Spleen (tissue), 10 donors: ENCODE measurements around the gene DMPK. TPM values are rescaled to one million over a fixed set of nuclear protein-coding genes. Genes with fewer than 3 reads are reported as not detected.

ENCODE experiments used
- polyA plus RNA-seq, 3 donors: library from polyadenylated mRNA; stranded (reverse); fragments of 200-250 nt; gene quantifications; one replicate each; pipeline ENCODE4 v1.2.1, GENCODE V29; 2013
- total RNA-seq, 7 donors: library from RNA; depleted of rRNA in 3 of 7; stranded (reverse); fragments of >200 nt in 3 of 7; fragmentation: NEBNext Ultra II Directional in 4 of 7; extraction: Animal tissue kit (Norgen Biotek cat#: 25700) in 4 of 7; gene quantifications; one replicate each; pipeline versions ENCODE4 v1.1.0 to v1.2.1, GENCODE V29; 2016 to 2021
- donor health status: healthy with polysubstance abuse.
- donor health status: DM: no; HTN: no; CAD: no; lungs with moderate emphysema.
- donor health status: DM: no; HTN: no; CAD: no.
- donor health status: Bipolar disorder and iron deficiency.
- donor health status: healthy.
- donor health status: DM: no; HTN: no; CAD: no.
- donor health status: DM: yes; HTN: yes; CAD: no.

DMPK gene
- total and polyA plus RNA-seq, 10 donors: 17.9 to 147 (median 35.4) TPM

Other genes with a start within 250 kb of the DMPK start
- 10 to 100 TPM; 13.6 to 18.4 (median 16.7) TPM for gene OPA3, start 197.7 kb downstream of the DMPK start, total RNA-seq
- 1 to 10 TPM; 2.8 to 7.7 (median 3.0) TPM for gene OPA3, start 197.7 kb downstream of the DMPK start, polyA plus RNA-seq
- gene GPR4, start 180.3 kb downstream of the DMPK start, total RNA-seq: 1 to 10 TPM; 2.6 to 5.6 (median 4.2) TPM
- 1 to 10 TPM in 2 of 3 donors, under 1 TPM in 1; 0.33 to 2.1 (median 1.2) TPM for gene GPR4, start 180.3 kb downstream of the DMPK start, polyA plus RNA-seq
- 10 to 100 TPM; 30.8 to 60.6 (median 50.6) TPM for gene EML2, start 143.1 kb downstream of the DMPK start, total RNA-seq
- 10 to 100 TPM; 27.1 to 39.9 (median 34.8) TPM for gene EML2, start 143.1 kb downstream of the DMPK start, polyA plus RNA-seq
- gene GIPR, start 114.3 kb downstream of the DMPK start, total RNA-seq: 1 to 10 TPM; 1.7 to 7.5 (median 3.7) TPM
- gene GIPR, start 114.3 kb downstream of the DMPK start, polyA plus RNA-seq: 1 to 10 TPM in 1 of 3 donors, under 1 TPM in 2; 0.49 to 1.7 (median 0.83) TPM
- gene SNRPD2, start 90.5 kb downstream of the DMPK start, total RNA-seq: 100 to 1,000 TPM; 117 to 280 (median 200) TPM
- gene SNRPD2, start 90.5 kb downstream of the DMPK start, polyA plus RNA-seq: 100 to 1,000 TPM; 368 to 587 (median 432) TPM
- 10 to 100 TPM in 2 of 7 donors, 1 to 10 TPM in 5; 5.0 to 10.7 (median 8.8) TPM for gene QPCTL, start 89.8 kb downstream of the DMPK start, total RNA-seq
- gene QPCTL, start 89.8 kb downstream of the DMPK start, polyA plus RNA-seq: 10 to 100 TPM in 2 of 3 donors, 1 to 10 TPM in 1; 9.5 to 10.7 (median 10.2) TPM
- gene FBXO46, start 51.6 kb downstream of the DMPK start, total RNA-seq: 10 to 100 TPM; 12.8 to 28.1 (median 23.6) TPM
- gene FBXO46, start 51.6 kb downstream of the DMPK start, polyA plus RNA-seq: 10 to 100 TPM in 2 of 3 donors, 1 to 10 TPM in 1; 8.8 to 14.4 (median 10.4) TPM
- not detected for gene MEIOSIN, start 49.1 kb downstream of the DMPK start, total RNA-seq
- under 1 TPM in 1 of 3 donors, not detected in 2; 0.02 TPM for gene MEIOSIN, start 49.1 kb downstream of the DMPK start, polyA plus RNA-seq
- 10 to 100 TPM in 2 of 7 donors, 1 to 10 TPM in 5; 6.5 to 13.2 (median 8.5) TPM for gene SIX5, start 13.2 kb downstream of the DMPK start, total RNA-seq
- 1 to 10 TPM; 4.4 to 8.9 (median 5.2) TPM for gene SIX5, start 13.2 kb downstream of the DMPK start, polyA plus RNA-seq
- gene DMWD, start 10.4 kb upstream of the DMPK start, total RNA-seq: 10 to 100 TPM; 35.1 to 57.0 (median 48.4) TPM
- 10 to 100 TPM in 1 of 3 donors, 1 to 10 TPM in 2; 6.4 to 36.1 (median 6.7) TPM for gene DMWD, start 10.4 kb upstream of the DMPK start, polyA plus RNA-seq
- under 1 TPM in 3 of 7 donors, not detected in 4; 0.19 to 0.41 (median 0.33) TPM for gene RSPH6A, start 32.8 kb upstream of the DMPK start, total RNA-seq
- under 1 TPM in 1 of 3 donors, not detected in 2; 0.13 TPM for gene RSPH6A, start 32.8 kb upstream of the DMPK start, polyA plus RNA-seq
- gene SYMPK, start 80.7 kb upstream of the DMPK start, total RNA-seq: 100 to 1,000 TPM in 1 of 7 donors, 10 to 100 TPM in 6; 56.3 to 106 (median 75.1) TPM
- 100 to 1,000 TPM in 2 of 3 donors, 10 to 100 TPM in 1; 60.3 to 148 (median 147) TPM for gene SYMPK, start 80.7 kb upstream of the DMPK start, polyA plus RNA-seq
- under 1 TPM in 1 of 7 donors, not detected in 6; 0.24 TPM for gene FOXA3, start 81.8 kb upstream of the DMPK start, total RNA-seq
- under 1 TPM in 2 of 3 donors, not detected in 1; 0.09 to 0.16 TPM for gene FOXA3, start 81.8 kb upstream of the DMPK start, polyA plus RNA-seq
- gene IRF2BP1, start 103.7 kb upstream of the DMPK start, total RNA-seq: 10 to 100 TPM; 18.5 to 29.4 (median 23.3) TPM
- 10 to 100 TPM in 2 of 3 donors, 1 to 10 TPM in 1; 10.0 to 19.9 (median 10.6) TPM for gene IRF2BP1, start 103.7 kb upstream of the DMPK start, polyA plus RNA-seq
- gene MYPOP, start 120.1 kb upstream of the DMPK start, total RNA-seq: 10 to 100 TPM in 4 of 7 donors, 1 to 10 TPM in 3; 5.8 to 13.2 (median 11.0) TPM
- gene MYPOP, start 120.1 kb upstream of the DMPK start, polyA plus RNA-seq: 1 to 10 TPM; 5.1 to 9.6 (median 9.3) TPM
- gene NANOS2, start 132.3 kb upstream of the DMPK start, total RNA-seq: not detected
- gene NANOS2, start 132.3 kb upstream of the DMPK start, polyA plus RNA-seq: not detected
- gene NOVA2, start 191.4 kb upstream of the DMPK start, total RNA-seq: 10 to 100 TPM in 1 of 7 donors, 1 to 10 TPM in 6; 1.8 to 12.5 (median 5.4) TPM
- gene NOVA2, start 191.4 kb upstream of the DMPK start, polyA plus RNA-seq: under 1 TPM; 0.42 to 0.77 (median 0.50) TPM
- gene CCDC61, start 213.0 kb upstream of the DMPK start, total RNA-seq: 10 to 100 TPM in 4 of 7 donors, 1 to 10 TPM in 3; 5.0 to 22.7 (median 16.6) TPM
- gene CCDC61, start 213.0 kb upstream of the DMPK start, polyA plus RNA-seq: 10 to 100 TPM; 15.1 to 24.6 (median 16.7) TPM
- 10 to 100 TPM in 6 of 7 donors, 1 to 10 TPM in 1; 9.1 to 97.9 (median 32.3) TPM for gene PGLYRP1, start 240.6 kb upstream of the DMPK start, total RNA-seq
- gene PGLYRP1, start 240.6 kb upstream of the DMPK start, polyA plus RNA-seq: 10 to 100 TPM in 1 of 3 donors, 1 to 10 TPM in 2; 2.5 to 12.7 (median 8.9) TPM